ENCODE results near the gene VAMP1.
"Not testable (repeated sequence)": the region's sequence is repeated elsewhere in the genome, so short reads cannot be mapped to it uniquely, and the experiment has no call there.

VAMP1 gene

GRCh38 chr12:6450091-6450868 is 20.2 kb downstream of the VAMP1 start:
- DNase-seq, result no peak

- DNase-seq, result no peak
These were observed 25.5 kb downstream of the VAMP1 start, which contains the start of gene CD27 for GRCh38 chr12:6444704-6445688. Gene CD27 (plus strand): TSS chr12:6444955. CDS start chr12:6445096, 141 bp downstream.

- DNase-seq, result no peak
These were observed 26.4 kb downstream of the VAMP1 start for GRCh38 chr12:6444031-6444430.

- DNase-seq, result no peak
These were observed 27.0 kb downstream of the VAMP1 start for GRCh38 chr12:6443361-6443983.

- no peak for DNase-seq
These were observed 27.6 kb downstream of the VAMP1 start for GRCh38 chr12:6442836-6443235.

- no peak for DNase-seq
These were observed 30.1 kb downstream of the VAMP1 start for GRCh38 chr12:6440391-6440790.

- no peak for DNase-seq
These were observed 32.1 kb downstream of the VAMP1 start for GRCh38 chr12:6438345-6438744.

GRCh38 chr12:6437586-6437985 is 32.9 kb downstream of the VAMP1 start:
- DNase-seq, result no peak

- DNase-seq, result no peak
These were observed 34.3 kb downstream of the VAMP1 start for GRCh38 chr12:6435961-6436715.

GRCh38 chr12:6434205-6435140 is 36.0 kb downstream of the VAMP1 start:
- DNase-seq, result no peak

GRCh38 chr12:6432991-6433390 is 37.5 kb downstream of the VAMP1 start:
- DNase-seq, result no peak

- DNase-seq, result peak; percentile 92
These were observed 40.1 kb downstream of the VAMP1 start for GRCh38 chr12:6430124-6430989.

GRCh38 chr12:6428326-6428725 is 42.2 kb downstream of the VAMP1 start:
- DNase-seq, result no peak

GRCh38 chr12:6427796-6428195 is 42.7 kb downstream of the VAMP1 start:
- DNase-seq, result not testable (repeated sequence)

- no peak for DNase-seq
These were observed 43.4 kb downstream of the VAMP1 start for GRCh38 chr12:6426882-6427671.

- no peak for DNase-seq
These were observed 44.6 kb downstream of the VAMP1 start for GRCh38 chr12:6425590-6426531.

- DNase-seq, result no peak
These were observed 45.6 kb downstream of the VAMP1 start for GRCh38 chr12:6424866-6425265.

GRCh38 chr12:6424008-6424347 is 46.5 kb downstream of the VAMP1 start:
- no peak for DNase-seq

Measured in kidney glomerular epithelial cell (primary cell).